Hippocampal formation (tissue), 2 donors: Measurements from ENCODE around the gene KRT5.
"Not testable (repeated sequence)": the region's sequence is repeated elsewhere in the genome, so short reads cannot be mapped to it uniquely, and the experiment has no call there.

Experiments used
- DNase-seq, 2 donors: peaks; one replicate each; lab custom pipeline; 2025; lab: John Stamatoyannopoulos, UW

The KRT5 gene

DNA sequence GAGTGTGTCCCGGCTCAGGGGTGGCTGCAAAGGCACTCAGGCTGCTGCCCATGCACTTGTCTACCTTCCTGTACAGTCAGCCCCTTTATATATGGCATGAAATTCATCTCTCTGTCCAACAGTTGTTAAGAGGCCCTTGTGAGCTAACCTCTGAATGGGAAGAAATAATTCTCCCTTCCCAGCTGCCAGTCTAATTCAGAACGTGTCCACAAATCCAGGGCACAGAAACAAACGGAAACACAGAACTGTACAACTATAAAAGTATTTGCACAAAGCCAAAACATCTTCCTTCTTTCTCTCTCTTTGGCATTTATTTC lies 849 bp downstream of the KRT5 start:
- no peak for DNase-seq

DNA sequence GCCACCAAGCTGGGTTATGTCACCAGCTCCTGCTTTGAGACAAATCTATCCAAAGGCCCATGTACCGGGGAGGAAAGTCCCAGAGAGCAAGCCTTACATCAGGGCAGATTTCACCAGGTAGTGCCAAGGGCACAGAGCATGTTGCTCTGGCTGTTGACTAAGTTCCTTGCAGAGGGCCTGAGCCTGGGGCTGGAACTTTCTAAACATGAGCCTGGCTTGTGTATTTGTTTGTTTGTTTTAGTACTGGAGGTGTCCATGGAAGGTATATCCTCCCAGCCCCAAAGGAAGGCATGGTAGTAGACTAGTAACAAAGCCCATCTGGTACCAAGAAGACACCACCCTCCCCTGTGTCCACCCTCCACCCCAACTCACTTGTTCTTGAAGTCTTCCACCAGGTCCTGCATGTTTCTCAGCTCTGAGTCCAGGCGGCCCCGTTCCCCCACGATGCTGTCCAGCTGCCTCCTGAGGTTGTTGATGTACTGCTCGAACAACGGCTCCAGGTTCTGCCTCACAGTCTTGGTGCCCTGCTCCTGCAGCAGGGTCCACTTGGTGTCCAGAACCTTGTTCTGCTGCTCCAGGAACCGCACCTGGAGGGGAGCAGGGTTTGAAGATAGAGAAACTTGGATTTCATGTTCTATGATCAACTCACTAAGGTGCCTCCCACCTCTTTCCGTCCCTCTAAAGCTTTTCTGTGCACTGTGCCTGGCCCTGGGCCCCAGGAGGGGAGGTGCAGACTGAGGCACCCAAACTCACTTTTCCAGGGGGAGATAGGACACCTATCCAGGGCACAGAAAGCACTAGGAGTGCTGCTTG lies 1.4 kb downstream of the KRT5 start:
- DNase-seq: no peak

DNA sequence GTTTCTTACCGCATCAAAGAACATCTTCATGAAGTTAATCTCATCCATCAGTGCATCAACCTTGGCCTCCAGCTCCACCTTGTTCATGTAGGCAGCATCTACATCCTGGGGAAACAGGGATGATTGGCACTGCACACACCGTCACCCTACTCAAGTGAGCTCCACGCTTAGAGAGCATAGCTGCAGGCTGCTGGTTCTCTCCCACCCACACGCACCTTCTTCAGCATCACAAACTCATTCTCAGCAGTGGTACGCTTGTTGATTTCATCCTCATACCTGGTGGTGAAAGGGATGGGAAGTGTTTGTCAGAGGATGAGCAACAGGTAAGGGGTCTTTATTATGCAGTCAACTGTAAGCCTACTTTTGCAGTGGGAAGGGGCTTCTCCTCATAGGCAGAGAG lies 2.3 kb downstream of the KRT5 start:
- DNase-seq: no peak

DNA sequence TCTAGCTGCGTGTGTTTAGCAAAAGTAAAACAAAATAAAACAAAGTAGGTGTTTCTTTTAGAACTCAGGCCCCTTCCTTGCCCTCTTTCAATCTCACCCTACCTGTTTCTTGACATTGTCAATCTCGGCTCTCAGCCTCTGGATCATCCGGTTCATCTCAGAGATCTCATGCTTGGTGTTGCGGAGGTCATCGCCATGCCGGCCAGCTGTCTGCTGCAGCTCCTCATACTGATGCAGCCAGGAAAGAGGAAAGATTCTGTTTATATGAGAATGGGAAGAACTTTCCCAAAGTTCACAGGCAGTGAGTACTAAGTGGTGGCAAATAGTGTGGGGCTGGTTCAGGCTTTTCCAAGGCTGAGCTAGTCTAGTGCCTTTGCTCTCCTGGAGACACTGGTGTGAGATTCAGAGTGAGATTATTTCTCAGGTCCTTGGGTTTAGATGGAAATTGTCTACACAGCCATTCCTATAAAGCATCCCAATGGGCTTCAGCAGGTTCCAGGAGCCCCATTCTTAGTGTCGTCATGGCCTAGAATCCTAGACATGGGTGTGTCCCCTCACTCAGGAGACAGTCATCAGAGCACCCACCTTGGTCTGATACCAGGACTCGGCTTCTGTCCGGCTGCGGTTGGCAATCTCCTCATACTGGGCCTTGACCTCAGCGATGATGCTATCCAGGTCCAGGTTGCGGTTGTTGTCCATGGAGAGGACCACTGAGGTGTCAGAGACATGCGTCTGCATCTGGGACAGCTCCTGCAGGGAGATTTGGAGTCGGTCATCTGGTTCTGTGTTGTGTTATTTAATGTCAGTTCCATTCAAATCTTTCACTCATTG lies 3.0 kb downstream of the KRT5 start:
- DNase-seq: no peak

DNA sequence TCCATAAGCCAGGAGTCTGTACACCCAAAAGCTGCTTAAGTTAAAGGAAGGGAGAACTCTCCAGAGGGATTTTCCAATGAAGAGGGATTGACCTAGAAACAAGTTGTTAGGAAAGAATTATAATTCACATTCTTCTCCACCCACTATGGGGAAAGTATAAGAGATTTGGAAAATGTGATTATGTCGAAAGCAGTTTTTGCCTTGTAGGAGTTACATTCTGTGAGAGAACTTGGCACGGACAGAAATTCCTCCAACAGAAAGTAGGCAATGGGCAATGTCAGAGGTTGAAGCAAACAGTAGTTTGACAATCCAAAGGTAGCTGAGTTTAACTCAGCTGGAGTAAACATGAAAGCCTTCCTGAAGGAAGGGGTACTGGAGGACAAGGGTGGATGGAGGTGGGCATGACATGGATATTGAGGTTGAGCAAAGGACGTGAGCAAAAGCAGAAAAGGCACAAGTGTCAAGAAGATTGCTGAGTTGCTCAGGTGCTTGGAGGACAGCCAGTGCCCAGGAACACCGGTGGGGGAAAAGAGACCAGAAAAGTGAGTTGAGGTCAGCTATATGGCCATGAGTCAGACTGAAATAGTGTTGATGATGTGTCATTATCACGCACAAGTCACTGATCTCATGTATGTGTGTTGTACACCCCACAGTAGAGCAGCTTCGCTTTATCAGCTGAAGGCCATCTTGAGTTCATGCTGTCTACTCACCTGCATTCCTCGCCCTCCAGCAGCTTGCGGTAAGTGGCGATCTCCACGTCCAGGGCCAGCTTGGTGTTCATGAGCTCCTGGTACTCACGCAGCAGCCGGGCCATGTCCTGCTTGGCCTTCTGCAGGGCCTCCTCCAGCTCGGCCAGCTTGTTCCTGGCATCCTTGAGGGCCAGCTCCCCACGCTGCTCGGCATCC lies 4.0 kb downstream of the KRT5 start:
- no peak for DNase-seq

DNA sequence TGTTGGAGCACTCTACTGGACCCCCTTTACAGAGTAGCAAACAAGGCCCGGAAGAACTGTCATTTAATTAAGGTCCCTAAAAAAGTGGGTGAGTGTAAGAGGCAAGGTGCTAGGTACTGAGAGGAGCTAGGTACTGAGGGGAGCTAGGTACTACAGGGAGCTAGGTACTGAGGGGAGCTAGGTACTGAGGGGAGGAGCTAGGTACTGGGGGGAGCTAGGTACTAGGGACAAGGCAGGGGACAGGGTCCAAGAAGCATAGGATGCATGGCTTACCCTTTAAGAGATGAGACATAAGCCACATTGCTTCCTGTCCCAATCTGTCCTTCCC lies 4.9 kb downstream of the KRT5 start:
- no peak for DNase-seq

DNA sequence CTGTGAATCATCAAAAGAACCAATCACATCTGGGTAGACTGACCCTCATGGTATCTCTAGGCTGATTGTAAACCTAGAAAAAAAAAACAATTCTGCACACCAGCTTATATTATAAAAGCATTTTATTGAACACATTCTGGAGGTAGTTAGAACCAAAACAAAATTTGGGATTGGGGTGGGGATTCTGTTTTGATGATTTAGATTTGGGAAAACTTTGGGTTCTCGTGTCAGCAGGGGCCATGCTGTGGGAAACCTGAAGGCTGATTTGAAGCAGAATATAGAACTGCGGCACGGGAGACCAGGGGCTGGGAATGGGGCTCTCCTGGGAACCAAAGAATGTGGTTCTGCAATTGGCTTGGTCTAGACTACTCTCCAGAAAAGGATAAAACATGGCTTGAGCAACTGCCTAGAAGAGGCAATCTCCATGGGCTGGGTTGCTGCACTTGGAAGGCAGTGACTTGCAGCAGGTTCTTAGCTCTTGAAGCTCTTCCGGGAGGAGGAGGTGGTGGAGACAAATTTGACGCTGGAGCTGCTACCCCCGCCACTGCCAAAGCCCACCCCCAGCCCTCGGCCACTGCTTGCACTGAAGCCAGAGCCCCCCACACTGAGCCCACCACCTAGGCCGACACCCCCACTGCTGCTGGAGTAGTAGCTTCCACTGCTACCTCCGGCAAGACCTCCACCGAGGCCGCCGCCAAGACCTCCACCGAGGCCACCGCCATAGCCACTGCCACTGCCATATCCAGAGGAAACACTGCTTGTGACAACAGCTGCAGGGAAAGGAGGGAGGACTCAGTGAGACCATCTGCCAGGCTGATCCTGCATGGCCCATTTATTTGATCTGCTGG lies 5.5 kb downstream of the KRT5 start:
- DNase-seq: no peak

DNA sequence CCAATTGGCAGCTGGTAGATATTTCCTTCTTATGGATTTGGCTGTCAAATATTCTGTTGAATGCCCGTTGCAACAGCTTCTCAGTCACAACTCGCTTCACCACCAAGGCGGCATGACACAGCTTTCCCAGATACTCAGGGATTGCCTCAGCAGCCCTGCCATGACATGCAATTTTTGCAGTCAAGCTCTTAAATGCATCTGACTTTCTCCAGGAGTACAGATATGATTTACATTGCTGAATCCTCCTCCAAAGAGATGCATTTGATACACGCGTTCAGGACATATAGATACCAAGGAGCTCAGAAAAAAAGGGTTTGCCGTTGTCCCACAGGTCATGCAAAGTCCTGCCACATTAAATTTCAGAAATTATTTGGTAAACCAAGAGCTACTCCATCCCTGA lies 6.5 kb downstream of the KRT5 start:
- no peak for DNase-seq

DNA sequence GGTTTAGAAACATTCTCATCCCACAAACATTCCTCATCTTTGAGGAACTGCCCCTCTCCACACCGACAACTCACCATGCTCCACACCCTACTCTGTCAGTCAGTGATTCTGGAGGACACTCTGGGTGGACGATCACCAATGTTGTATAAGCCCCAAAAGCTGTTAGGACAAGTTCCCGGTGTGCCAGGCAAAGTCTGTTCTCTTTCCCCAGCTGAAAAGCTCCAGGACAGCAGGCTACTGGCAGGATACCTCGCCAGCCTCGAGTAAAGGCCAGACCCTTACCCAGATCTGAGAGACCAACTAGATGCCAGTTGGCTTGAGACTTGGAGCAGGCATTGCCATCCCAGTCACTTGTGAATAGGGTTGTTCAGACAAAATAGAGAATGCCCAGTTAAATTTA lies 12.0 kb downstream of the KRT5 start:
- no peak for DNase-seq

DNA sequence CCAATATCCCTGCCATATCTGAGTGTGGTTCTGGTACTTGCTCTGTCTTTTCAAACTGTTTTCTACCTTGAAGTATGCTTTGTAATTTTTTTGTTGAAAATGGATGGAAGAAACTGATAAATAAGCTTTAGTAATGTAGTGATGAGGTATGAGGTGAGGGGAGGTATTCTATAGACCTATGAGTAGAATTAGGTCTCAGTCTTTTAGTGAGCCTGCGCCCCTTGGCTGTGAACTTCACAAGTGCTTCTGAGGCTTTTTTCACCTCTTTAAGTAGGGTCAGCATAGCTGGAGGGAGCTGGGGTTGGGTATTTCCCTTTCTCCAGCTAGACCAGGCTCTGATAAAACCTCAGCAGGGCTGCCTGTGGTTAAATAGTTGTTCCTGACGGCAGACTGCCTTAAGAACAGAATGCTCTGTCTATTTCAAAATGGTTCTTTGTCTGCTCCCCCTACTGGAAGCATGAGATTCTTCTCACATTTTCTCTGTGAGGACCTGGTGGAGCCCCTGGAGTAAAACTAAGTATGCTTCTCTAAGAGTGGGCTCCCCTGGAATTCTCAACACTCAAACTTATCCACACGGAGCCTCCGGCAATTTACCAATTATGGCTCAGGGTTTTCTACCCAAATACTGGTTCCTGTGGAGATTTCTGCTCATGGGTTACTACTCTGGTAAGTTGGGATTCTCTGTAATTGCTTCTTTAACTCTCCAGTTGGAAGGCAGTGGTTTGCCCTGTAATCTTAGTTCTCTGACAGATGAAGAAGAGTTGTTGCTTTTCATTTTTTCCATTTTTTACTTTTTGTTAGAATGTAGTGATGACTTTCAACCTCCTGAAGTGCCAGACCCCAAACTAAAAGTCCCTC lies 13.1 kb downstream of the KRT5 start:
- DNase-seq: no peak

DNA sequence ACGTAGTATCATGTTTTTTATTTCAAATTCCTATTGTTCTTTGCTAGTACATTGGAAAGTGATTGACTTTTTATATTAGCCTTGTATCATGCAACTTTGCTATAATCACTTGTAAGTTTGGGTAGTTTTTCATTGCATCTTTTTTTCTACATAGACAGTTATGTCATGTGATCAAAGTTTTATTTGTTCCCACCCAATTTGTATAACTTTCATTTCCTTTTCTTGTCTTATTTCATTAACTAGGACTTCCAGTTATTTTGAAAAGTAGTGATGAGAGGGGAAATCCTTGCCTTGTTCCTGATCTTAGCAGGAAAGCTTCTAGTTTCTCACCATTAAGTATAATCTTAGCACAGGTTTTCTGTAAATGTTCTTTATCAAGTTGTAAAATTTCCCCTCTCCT lies 17.3 kb downstream of the KRT5 start:
- no peak for DNase-seq

DNA sequence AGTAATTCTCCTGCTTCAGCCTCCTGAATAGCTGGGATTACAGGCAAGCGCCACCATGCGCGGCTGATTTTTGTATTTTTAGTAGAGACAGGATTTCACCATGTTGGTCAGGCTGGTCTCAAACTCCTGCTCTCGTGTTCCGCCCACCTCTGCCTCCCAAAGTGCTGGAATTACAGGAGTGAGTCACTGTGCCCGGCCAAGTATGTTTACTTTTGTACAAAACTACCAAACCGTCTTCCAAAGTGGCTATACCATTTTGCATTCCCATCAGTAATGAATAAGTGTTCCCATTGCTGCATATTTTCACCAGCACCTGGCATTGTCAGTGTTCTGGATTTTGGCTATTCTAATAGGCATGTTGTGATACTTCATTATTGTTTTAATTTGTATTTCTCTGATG lies 18.7 kb downstream of the KRT5 start:
- DNase-seq: no peak

DNA sequence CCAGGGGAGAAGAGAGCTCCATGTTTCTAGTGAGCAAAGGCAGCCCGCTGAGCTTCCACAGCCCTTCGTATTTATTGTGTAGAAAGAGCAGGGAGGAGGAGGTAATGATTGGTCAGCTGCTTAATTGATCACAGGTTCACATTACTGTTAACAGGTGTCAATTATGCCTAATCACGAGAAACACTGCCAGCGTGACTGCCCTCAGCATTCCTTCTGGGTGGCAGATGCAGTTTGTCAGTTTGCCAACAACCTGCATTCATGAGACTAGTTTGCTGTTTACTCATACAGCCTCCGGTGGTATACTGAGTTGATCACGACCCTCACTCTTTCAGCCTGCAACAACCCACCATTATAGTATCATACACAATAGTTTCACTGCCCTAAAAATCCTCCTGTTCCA lies 19.6 kb downstream of the KRT5 start:
- not testable (repeated sequence) for DNase-seq

DNA sequence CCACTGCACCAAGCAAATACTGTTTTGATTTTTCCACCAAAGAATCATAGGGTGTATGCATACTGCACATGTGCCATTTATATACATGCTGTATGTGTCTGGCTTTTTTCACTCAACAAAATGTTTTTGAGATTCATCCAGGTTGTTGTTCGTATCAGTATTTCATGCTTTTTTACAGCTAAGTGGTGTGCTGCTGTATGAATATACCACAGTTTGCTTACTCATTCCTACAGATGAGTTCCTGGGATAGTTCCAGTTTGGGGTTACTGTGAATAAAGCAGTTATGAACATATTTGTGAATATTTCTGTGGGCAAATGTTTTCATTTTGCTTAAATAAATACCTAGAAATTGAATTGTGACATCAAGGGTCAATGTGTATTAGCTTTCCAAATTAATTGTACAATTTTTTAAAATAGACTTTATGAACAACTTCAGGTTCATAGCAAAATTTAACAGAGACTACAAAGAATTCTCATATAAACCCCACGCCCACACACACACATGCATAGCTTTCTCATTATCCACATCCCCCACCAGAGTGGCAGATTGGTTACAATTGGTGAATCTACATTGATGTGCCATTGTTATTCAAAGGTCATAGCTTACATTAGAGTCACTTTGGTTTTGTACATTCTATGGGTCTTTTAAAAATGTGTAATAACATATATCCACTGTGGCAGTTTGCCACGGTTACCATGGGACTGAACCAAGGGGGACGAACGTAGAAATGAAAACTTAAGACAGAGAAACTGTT lies 20.2 kb downstream of the KRT5 start:
- DNase-seq: no peak

DNA sequence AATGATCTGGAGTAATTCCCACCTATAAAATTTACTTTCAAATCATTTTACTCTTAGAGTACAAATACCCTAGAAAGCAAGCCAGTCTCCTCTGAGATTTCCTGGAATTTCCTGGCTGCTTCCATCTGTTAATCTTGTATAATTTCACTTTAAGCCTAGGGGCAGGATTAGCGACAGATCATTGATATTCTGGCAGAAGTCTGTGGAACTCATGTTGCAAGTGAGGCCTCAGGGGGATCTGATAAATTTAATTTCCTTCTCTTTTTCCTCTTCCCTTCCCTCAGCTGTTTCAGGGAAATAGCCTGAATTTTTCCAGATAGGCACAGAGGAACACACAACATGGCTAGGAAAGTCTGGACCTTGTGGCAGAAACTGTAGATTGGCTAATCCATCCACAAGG lies 21.2 kb downstream of the KRT5 start:
- no peak for DNase-seq

DNA sequence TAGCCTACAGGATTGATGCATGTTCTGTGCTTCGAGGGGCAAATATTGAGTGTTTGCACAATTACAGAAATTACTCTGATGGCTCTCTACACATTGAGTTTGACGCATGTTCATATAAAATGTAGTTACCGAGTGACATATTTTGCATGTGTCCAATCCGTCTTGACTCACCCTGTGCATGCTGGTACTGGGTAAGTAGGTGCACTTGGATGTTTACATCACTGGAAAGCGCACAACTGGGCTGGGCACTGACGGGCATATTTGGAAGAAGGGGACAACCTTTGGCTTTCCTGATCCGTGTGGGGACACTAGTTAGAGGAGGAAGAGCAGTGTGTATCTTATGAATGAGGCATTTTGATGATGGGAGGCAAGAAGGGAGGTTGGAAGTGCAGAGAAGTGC lies 22.2 kb downstream of the KRT5 start:
- no peak for DNase-seq

DNA sequence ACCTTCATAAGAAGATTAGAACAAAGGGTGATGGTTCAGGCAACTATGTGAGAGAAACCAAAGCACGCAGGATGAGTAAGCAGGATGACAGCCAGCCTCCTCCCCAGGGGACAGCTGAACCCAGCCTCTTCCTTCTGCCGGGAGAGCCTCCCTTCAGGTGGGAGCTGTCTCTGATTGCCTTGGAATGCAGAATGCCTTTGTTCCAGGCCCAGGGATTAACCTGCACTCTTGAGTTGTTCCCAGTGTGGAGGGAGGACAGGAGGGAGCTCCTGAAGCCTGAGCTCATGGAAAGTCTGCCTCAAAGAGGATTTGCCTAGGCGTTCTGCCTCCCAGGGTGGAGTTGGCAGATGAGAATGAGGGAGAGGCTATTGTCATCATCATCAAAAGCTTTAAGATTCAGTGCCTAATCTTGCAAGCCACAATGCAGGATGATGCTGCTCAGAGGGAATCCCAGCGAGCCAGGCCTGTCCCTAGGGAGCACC lies 23.6 kb downstream of the KRT5 start:
- DNase-seq: no peak

DNA sequence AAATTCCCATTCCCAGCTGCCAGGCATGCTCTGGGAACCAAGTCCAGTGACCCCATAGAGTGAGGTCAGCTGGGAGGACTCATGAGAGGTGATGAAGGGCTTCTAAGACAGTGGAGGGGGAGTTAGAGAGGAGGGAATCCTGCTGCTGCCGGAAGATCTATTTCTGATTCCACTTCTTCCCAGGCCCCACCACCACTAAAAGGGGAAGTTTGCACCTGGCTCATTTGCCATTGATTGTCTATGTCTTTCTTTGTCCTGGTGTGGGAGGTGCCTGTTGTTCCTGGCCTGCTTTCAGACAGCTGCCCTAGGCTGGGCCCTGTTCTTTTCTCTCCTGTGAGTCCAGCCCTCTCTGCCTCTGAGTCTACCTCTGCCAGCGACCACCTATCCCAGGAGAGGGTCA lies 24.1 kb downstream of the KRT5 start:
- no peak for DNase-seq

DNA sequence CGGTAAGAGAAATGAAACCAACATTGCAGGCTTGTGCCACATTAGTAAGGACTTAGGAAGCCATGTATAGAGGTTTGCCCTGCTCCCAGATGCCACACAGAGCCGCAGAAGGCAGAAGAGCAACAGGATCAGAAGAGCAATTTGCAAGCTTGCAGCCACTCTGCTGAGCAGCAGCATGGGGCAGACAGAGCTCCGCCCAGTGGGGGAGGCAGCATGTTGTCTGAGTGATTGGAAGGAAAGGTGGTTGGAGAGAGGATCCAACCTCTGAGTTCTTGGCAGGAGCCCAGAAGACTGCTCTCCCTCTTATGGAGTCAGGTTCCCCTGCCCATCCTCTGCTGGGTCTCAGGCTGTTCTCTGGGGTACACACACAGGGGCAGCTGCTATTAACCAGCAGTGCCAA lies 24.8 kb downstream of the KRT5 start:
- no peak for DNase-seq

DNA sequence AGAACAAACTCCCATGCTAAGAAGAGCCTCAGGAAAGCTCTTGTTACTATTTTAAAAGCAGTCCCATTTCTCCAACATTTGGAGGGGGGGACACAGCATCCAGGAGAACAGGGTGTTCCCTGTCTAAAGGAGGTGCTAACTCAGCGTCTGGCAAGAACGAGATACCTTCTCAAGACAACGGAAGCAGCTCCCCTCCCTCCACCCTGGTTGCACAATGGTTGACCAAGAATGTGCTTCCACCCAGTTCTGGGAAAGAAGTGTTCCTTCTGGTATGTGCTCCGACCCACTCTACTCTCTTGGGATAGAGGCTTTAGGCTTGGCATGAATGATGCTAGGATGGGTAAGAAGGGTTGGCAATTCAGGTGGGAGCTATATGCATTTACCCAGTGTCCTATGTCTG lies 25.7 kb downstream of the KRT5 start:
- DNase-seq: no peak
